ENCODE results near the gene CAV1. TPM values are rescaled to one million over a fixed set of nuclear protein-coding genes. Genes with fewer than 3 reads are reported as not detected.

Gene CAV1
- total and polyA plus RNA-seq, 12 donors = 4.0 to 35.4 (median 9.7) TPM

- TF ChIP-seq CTCF (IDR thresholded peaks at IDR 0.05) (no peak), POLR2A (IDR thresholded peaks at IDR 0.05) (no peak)
- no peak for DNase-seq
- no peaks in the 10 kb centered on the region for H3K9me3 ChIP-seq (replicated peaks in 1 of 3)
Measured at GRCh38 chr7:116571037-116571436, 46.2 kb downstream of the CAV1 start.

GRCh38 chr7:116571552-116571951, 46.7 kb downstream of the CAV1 start:
- H3K36me3 ChIP-seq (replicated peaks in 1 of 2) = no peaks in the 10 kb centered on the region
- no peak for DNase-seq
- H3K4me3 ChIP-seq = no peak overlapping the region
- intact Hi-C loops (cut with DNase I) = no loop called here
- no peaks in the 10 kb centered on the region for H3K9me3 ChIP-seq (replicated peaks in 1 of 3)
- no peak for TF ChIP-seq POLR2A (IDR thresholded peaks at IDR 0.05)
- peaks cover 0 to 4% of the 10 kb centered on the region in 2 donors for H3K4me1 ChIP-seq (replicated peaks in 1 of 2)
- no peaks in the 10 kb centered on the region for H3K27me3 ChIP-seq
- no peak overlapping the region for H3K27ac ChIP-seq
- 65 to 73% (median 69%) methylated on average over 2 of the region's 2 CpGs for WGBS, 4 donors

More at GRCh38 chr7:116571037-116571436, 46.2 kb downstream of the CAV1 start:
- intact Hi-C loops (cut with DNase I) = no loop called here
- Histone ChIP-seq H3K27me3 (no peaks in the 10 kb centered on the region), H3K4me3 (no peak overlapping the region), H3K4me1 (replicated peaks in 1 of 2) (peaks cover 0 to 4% of the 10 kb centered on the region in 2 donors), H3K27ac (no peak overlapping the region), H3K36me3 (replicated peaks in 1 of 2) (no peaks in the 10 kb centered on the region)
- WGBS, 4 donors = 78 to 90% (median 81%) methylated on average over 1 of the region's 1 CpG

GRCh38 chr7:116572036-116572435, 47.2 kb downstream of the CAV1 start:
- no peak for TF ChIP-seq POLR2A (IDR thresholded peaks at IDR 0.05)
- no peak for TF ChIP-seq CTCF (IDR thresholded peaks at IDR 0.05)
- Histone ChIP-seq H3K27me3 (no peaks in the 10 kb centered on the region), H3K36me3 (replicated peaks in 1 of 2) (no peaks in the 10 kb centered on the region), H3K27ac (no peak overlapping the region), H3K9me3 (replicated peaks in 1 of 3) (no peaks in the 10 kb centered on the region), H3K4me1 (replicated peaks in 1 of 2) (peaks cover 0 to 4% of the 10 kb centered on the region in 2 donors), H3K4me3 (no peak overlapping the region)
- WGBS, 4 donors = 77 to 89% (median 88%) methylated on average over 3 of the region's 3 CpGs
- no peak for DNase-seq
- intact Hi-C loops (cut with DNase I) = no loop called here

GRCh38 chr7:116573541-116573940, 48.7 kb downstream of the CAV1 start:
- no peaks in the 10 kb centered on the region for H3K27me3 ChIP-seq
- no peak for DNase-seq
- intact Hi-C loops (cut with DNase I) = no loop called here
- TF ChIP-seq POLR2A (IDR thresholded peaks at IDR 0.05) (no peak), CTCF (IDR thresholded peaks at IDR 0.05) (no peak)
- no peaks in the 10 kb centered on the region for H3K9me3 ChIP-seq (replicated peaks in 1 of 3)
- peaks cover 0 to 4% of the 10 kb centered on the region in 2 donors for H3K4me1 ChIP-seq (replicated peaks in 1 of 2)
- no peak overlapping the region for H3K27ac ChIP-seq
- H3K36me3 ChIP-seq (replicated peaks in 1 of 2) = no peaks in the 10 kb centered on the region
- H3K4me3 ChIP-seq = no peak overlapping the region

- Histone ChIP-seq H3K27me3 (no peaks in the 10 kb centered on the region), H3K27ac (no peak overlapping the region), H3K9me3 (replicated peaks in 1 of 3) (no peaks in the 10 kb centered on the region), H3K4me1 (replicated peaks in 1 of 2) (peaks cover 0 to 4% of the 10 kb centered on the region in 2 donors), H3K4me3 (no peak overlapping the region), H3K36me3 (replicated peaks in 1 of 2) (no peaks in the 10 kb centered on the region)
- WGBS, 4 donors = 36 to 44% (median 42%) methylated on average over 2 of the region's 2 CpGs
- intact Hi-C loops (cut with DNase I) = no loop called here
- peak in 2 of 7 donors; percentile 19 to 22 for DNase-seq
- TF ChIP-seq CTCF (IDR thresholded peaks at IDR 0.05) (no peak), POLR2A (IDR thresholded peaks at IDR 0.05) (no peak)
Measured at GRCh38 chr7:116574025-116574822, 49.4 kb downstream of the CAV1 start.
